GM18907 (cell line): ENCODE measurements around the gene STXBP5L.
"Not testable (repeated sequence)": the region's sequence is repeated elsewhere in the genome, so short reads cannot be mapped to it uniquely, and the experiment has no call there.

ENCODE experiments used
- ATAC-seq: cut with Tn5 transposase; IDR thresholded peaks from one replicate; pipeline ENCODE4 v1.9.1; 2021; ENCODE audit warnings: mild to moderate bottlenecking, moderate library complexity; ENCODE audit not compliant: unreplicated experiment

Gene STXBP5L

GRCh38 chr3:121414924-121415323 is 506.9 kb downstream of the STXBP5L start:
- no peak for ATAC-seq

GRCh38 chr3:121418182-121418581 is 510.2 kb downstream of the STXBP5L start:
- ATAC-seq: no peak

- no peak for ATAC-seq
Measured at GRCh38 chr3:121424549-121424948, 516.5 kb downstream of the STXBP5L start.

GRCh38 chr3:121430664-121431215 is 522.7 kb downstream of the STXBP5L start:
- ATAC-seq: no peak

GRCh38 chr3:121431726-121432517 is 523.9 kb downstream of the STXBP5L start:
- ATAC-seq: peak; percentile 98

GRCh38 chr3:121436074-121436473 is 528.1 kb downstream of the STXBP5L start:
- no peak for ATAC-seq

GRCh38 chr3:121436641-121437040 is 528.6 kb downstream of the STXBP5L start:
- no peak for ATAC-seq

GRCh38 chr3:121443456-121443855 is 535.5 kb downstream of the STXBP5L start:
- ATAC-seq: no peak

GRCh38 chr3:121451752-121452151 is 543.7 kb downstream of the STXBP5L start:
- not testable (repeated sequence) for ATAC-seq

GRCh38 chr3:121462565-121462964 is 554.6 kb downstream of the STXBP5L start:
- ATAC-seq: no peak

GRCh38 chr3:121463745-121464144 is 555.7 kb downstream of the STXBP5L start:
- no peak for ATAC-seq

- ATAC-seq: no peak
Measured at GRCh38 chr3:121467085-121467484, 559.1 kb downstream of the STXBP5L start.

- no peak for ATAC-seq
Measured at GRCh38 chr3:121473001-121473400, 565.0 kb downstream of the STXBP5L start.
